Stimulated activated CD4-positive, alpha-beta T cell treated with anti-CD3 and anti-CD28 coated beads, Interleukin-12 subunit alpha, Interleukin-12 subunit beta, amount 100 ng/mL, for 24 hours (primary cell): Measurements from ENCODE around the gene CLDN7.

Experiments
- DNase-seq, 2 experiments: peaks; one replicate each; pipeline ENCODE4 v3.0.0-alpha.2; 2020; ENCODE audit warnings: low read depth in 2 of 2

The CLDN7 gene

GRCh38 chr17:7289256-7290032 lies 27.2 kb upstream of the CLDN7 start:
- DNase-seq: no peak

GRCh38 chr17:7285679-7286078 lies 23.4 kb upstream of the CLDN7 start:
- no peak for DNase-seq

GRCh38 chr17:7284911-7285310 lies 22.6 kb upstream of the CLDN7 start:
- DNase-seq: no peak

GRCh38 chr17:7283471-7284216 lies 21.4 kb upstream of the CLDN7 start:
- no peak for DNase-seq

GRCh38 chr17:7282752-7283321 lies 20.6 kb upstream of the CLDN7 start:
- DNase-seq: no peak

- DNase-seq: no peak
These were observed 19.9 kb upstream of the CLDN7 start for GRCh38 chr17:7281953-7282751.

- peak; percentile 82 to 94 for DNase-seq
These were observed 19.0 kb upstream of the CLDN7 start, which contains the start of gene SLC2A4 for GRCh38 chr17:7281074-7281952. TSS of gene SLC2A4 (plus strand) at chr17:7281718. CDS start at chr17:7281935, 217 bp downstream.

GRCh38 chr17:7280519-7281073 lies 18.3 kb upstream of the CLDN7 start:
- peak; percentile 70 to 82 for DNase-seq

GRCh38 chr17:7279448-7279847 lies 17.2 kb upstream of the CLDN7 start:
- DNase-seq: no peak

GRCh38 chr17:7266784-7267183 lies 4.5 kb upstream of the CLDN7 start:
- DNase-seq: no peak

- DNase-seq: no peak
These were observed 1.5 kb upstream of the CLDN7 start for GRCh38 chr17:7263801-7264078.

- no peak for DNase-seq
These were observed 890 bp upstream of the CLDN7 start for GRCh38 chr17:7262935-7263800.

- DNase-seq: no peak
These were observed 693 bp downstream of the CLDN7 start for GRCh38 chr17:7261379-7262191.

- DNase-seq: peak in 1 of 2 experiments; percentile 35
These were observed 1.5 kb downstream of the CLDN7 start for GRCh38 chr17:7260651-7261378.

- no peak for DNase-seq
These were observed 2.1 kb downstream of the CLDN7 start for GRCh38 chr17:7260151-7260550.

- DNase-seq: no peak
These were observed 2.8 kb downstream of the CLDN7 start for GRCh38 chr17:7259555-7259889.

GRCh38 chr17:7258731-7259554 lies 3.3 kb downstream of the CLDN7 start:
- DNase-seq: no peak
